MV-4-11 (cell line): Measurements from ENCODE around the gene GPC1.

Source experiments
- DNase-seq: peaks from one replicate; lab custom pipeline; 2025; lab: John Stamatoyannopoulos, UW

GPC1 gene

DNA sequence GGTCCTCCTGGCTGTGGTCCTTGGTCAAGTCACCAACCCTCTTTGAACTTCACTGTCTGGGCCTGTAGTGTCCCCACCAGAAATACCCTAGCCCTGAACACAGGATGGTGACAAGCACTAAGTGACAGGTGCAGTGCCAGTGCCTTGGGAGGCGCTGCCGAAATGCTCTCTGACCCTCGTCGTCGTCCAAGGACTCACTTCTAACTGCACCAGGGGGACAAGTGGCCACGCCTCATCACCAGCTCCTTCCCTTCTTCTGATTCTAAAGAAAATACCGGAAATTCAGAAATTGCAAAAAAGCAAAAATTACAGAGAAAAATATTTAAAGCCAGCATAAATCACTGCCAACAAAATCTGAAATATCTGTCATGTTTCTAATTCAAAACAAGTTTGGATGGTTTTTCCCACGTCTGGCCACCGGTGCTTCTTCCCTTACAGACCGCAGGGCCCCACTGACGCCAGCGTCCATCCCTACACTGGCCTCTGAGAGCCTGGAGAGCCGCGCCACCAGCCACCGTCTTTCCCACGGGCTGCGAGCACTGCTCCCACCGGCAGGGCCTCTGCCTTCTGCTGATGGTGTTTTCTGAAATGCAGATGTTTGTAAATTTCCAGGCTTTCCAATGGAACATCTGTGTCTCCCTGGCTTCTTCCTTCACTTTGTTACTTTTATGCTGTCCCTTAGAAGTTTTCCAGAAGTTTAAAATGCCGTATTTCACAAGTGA is 37.4 kb upstream of the GPC1 start:
- no peak for DNase-seq

DNA sequence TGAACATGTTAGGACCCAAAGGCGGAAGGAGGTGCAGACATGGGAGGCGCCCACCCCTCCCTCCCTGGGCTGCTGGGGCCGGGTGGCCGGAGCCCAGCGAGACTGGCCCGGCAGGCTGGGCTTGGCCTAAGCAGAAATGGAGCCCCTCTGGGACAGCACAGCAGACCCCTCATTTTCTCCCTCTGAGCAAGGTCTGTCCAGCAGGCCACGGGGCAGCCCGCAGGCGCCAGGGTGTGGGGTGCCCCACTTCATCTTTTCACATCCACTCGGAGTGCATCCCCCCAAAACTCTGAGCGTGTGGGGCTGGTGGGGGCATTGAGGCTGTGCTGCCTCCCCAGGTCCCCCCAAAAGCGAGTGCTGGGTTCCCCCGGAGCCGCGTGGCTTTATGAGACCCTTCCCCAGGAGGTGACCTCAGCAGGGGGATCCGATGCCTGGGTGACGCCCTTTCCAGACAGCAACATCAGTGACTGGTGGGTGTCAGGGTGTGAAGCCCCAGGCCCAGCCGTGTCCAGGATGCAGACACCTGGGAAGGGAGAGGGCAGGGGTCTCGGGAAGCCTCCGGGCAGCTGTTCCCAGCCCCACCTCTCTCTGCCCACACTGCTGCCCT is 36.7 kb upstream of the GPC1 start:
- DNase-seq, result no peak

DNA sequence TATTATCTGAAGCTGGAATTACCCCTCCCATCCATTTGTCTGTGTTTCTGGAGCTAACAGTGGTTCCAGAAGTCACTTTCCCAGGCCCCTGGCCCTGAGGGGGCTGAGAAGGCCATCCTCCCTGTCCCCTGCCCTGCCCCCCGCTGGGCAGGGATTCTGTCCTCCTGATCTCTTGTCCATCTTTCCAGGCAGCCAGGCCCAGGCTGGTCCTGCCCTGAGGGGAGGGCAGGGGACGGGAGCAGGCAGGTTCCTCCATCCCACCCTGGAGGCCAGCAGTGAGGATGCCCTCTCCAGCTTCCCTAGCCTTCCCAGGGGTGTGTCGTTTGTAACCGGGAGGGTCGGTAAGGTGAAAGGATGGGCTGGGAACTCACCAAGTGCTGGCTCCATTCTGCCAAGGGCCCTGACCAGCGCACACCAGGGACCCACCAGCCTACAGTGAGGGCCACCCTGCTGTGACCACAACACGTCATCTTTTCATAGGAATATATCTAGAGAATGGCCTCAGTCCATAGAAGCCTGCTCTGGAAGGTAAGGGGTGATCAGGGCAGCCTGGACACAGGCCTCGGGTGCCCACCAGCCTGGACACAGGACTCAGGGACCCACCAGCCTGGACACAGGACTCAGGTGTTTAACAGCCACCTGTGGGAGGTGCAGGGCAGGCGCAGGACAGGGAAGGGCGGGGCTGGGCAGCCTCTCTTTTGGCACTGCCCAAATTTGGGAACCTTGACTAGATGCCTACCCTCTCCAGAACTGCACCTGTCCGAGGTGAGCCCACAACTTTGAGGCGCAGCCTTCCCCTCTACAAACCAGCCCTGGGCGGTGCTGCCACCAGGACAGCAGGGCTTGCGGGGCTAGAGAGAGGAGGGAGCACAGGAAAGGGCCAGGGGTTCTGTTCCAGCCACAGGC is 35.8 kb upstream of the GPC1 start:
- DNase-seq, result no peak

DNA sequence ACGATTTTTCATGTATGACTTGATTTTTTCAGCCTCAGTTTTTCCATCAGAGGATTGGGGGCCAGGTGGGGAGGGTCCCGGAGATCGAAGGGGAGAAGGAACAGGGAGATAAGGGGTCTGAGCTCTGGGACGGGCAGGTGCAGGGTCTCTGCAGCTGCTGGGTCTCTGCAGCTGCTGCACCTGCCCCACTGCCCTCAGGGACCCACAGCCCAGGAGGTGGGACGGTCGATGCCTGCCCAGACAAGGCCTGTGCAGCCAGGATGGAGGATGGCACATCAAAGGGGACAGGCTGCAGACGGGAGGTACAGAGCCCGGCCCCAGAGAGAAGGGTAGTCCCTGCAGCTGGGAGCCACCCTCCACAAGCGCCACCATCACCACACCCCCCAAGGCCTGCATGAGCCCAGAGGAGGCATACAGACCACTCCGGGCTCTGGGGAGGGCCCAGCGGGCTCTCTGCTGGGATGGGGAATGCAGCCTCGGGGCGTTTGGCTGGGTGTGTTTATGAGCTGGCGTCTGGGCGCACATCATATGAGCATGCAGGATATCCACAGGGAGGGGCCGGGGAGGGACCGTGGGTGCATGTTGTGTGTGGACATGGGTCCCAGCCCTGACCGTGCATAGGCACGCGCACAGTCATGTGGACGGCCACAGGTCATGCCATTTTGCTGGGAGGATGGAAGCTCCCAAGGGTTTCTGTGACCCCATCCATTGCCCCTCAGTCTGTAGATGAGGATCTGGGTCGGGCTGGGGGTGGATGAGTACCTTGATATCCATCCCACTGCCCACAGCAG is 34.9 kb upstream of the GPC1 start:
- no peak for DNase-seq

- no peak for DNase-seq
Observed at GRCh38 chr2:240401308-240401707, 34.2 kb upstream of the GPC1 start.

DNA sequence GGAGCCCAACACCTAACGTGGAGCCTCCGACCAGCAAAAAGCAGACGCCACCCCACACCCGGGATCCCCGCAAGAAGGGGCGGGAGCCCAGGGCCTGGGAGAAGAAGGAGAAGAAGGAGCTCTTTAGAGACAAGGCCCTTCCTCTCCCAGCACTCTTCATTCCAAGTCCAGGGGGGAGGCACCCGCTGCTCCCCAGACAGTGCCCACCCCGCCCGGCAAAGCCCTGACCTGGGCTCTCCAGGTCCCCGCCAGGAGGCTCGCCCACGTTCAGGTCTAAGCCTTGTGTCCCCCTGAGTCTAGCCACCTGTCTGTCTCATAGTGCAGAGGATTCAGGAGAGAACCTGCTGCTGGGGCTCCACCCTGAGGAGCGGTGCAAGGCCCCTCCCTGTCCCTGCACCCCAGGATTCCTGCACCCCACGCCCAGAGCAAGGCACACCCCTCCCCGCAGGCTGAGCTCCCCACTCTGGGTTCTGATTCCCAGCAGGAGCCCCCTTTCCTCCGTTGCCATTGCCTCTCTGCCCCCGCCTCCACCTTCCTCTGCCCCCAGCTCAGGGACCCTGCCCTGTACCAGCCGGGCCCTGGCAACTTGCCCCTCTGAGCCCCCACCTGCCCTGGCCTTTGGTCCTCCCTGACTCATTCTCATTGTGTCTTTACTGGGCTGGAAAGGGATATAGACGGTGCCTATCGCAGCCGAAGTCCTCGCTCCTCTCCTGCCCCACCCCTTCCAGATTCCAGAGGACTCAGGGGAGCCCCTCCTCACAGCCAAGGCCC is 33.5 kb upstream of the GPC1 start:
- DNase-seq, result no peak

- no peak for DNase-seq
Observed at GRCh38 chr2:240402566-240403272, 32.7 kb upstream of the GPC1 start.

- DNase-seq, result no peak
Observed at GRCh38 chr2:240403396-240404104, 31.9 kb upstream of the GPC1 start.

GRCh38 chr2:240404174-240404852 is 31.1 kb upstream of the GPC1 start:
- no peak for DNase-seq

DNA sequence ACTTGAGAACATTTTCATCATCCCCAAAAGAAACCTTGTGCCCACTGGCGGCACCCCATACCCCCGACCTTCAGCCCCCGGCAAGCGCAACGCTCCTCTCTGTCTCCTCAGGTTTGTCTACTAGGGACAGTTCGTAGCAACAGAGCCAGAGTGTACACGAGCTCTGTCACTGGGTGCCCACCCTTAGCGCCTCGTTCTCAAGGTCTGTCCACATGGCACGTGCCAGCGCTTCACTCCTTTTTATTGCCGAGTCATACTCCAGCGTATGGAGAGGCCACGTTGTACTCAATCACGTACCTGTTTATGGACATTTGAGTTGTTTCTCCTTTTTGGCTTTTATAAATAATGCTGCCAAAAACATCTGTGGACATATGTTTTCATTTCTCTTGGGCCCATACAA is 30.3 kb upstream of the GPC1 start:
- no peak for DNase-seq

DNA sequence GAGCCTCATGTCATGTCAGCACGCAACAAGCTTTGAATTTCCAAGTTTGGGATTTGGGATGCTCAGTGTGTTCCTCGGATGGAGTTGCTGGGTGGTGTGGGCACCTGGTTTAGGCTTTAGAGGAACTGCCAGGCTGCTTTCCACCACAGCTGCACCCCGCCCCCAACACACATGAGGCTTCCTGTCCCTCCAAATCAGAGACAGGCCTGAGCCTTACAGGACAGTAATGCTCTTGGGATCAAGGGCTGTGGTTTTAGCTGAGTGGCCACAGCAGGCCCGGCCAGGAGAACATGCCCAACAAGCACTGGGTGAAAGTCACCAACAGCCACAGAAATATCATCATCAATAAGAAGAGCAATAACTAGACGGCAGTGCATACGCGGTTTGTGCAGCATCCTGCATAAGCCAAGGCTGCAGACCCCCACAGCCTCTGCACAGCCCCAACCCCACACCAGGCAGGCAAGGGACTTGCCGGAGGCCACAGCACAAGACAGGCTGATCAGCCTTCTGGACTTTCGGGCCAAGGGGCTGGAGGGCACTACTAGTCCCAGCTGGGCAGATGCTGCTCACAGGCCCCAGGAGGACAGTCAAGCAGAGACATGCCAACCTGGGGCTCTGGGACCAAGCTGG is 29.7 kb upstream of the GPC1 start:
- DNase-seq, result no peak

DNA sequence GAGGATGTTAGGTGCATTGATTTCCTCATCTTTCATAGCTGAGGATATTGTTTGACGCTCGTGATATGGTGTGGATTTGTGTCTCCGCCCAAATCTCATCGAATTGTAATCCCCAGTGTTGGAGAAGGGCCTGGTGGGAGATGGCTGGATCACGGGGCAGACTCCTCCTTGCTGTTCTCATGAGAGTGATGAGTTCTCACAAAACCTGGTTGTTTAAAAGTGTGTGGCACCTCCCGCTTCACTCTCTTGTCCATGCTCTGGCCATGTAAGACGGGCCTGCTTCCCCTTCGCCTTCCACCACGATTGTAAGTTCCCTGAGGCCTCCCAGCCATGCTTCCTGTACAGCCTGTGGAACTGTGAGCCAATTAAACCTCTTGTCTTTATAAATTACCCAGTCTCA is 28.4 kb upstream of the GPC1 start:
- no peak for DNase-seq

- no peak for DNase-seq
Observed at GRCh38 chr2:240410004-240410403, 25.5 kb upstream of the GPC1 start.

- DNase-seq, result no peak
Observed at GRCh38 chr2:240410808-240411207, 24.7 kb upstream of the GPC1 start.

DNA sequence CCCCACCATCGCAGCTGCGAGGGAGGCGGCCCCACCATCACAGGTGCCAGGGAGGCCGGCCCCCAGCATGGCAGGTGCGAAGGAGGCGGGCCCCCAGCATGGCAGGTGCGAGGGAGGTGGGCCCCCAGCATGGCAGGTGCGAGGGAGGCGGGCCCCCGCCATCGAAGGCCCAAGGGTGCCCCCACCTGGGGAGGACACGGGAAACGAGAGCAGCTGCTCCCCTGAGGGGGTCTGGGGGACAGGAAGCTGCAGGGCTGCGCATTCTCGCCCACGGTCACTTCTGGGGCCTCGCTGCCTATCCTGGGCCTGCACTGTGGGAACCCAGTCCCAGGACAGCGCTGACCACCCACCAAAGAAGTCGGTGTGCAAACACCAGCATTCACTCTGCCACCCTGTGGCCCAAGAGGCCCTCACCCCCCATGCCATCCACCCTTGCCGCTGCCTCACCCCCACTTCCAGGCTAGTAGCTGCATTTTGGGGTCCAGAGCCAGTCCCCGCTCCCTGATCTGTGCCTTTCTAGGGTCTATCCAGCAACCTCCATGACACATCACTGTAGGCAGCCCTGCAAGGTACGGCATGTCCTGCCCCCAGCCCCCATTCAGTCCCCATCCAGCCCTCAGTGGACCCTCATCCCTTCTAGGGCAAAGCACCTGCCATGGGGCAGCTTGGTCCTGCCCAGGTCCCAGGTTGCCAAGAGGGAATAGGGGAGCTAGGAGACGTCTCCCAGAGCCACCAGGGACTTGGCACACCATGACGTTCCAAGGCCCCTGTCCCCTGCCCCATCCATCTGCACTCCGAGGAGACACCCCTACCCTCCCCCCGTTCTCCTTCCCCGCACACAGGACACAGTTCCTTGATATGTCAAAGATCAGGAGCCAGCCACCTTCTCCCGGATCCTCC is 24.0 kb upstream of the GPC1 start:
- DNase-seq, result no peak

DNA sequence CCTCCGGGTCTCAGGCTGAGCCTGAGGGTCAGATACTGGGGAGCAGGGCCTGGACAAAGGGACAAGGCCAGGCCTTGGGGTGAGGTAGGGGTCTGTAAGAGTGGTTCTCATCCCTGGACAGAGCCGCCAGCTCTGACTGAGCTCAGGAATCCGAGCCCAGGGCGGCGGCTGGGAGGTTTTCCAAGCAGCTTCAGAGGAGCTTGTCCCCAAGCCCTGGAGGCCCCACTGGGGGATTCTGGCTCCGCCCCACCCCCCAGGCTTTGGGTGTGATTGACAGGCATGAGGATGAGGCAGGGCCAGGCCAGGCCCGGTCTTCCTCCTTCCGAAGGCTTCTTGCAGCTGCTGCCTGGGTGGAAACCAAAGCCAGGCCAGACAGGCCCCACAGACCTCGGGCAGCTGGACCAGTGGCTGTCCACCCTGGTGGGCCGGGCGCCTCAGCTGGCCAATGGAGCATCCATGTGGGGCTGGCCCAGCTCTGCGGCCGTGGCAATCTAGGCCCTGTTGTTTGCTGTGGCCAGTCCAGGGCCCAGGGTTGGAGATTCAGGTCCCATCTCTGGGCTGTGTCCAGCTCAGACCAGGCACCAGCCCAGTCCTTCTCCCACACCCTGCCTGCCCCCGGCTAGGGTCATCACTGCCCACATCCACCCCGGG is 23.1 kb upstream of the GPC1 start:
- no peak for DNase-seq
